ENCODE data around the gene TOX2. TPM values are rescaled to one million over a fixed set of nuclear protein-coding genes. Genes with fewer than 3 reads are reported as not detected.

TOX2 gene
- total RNA-seq, 2 experiments from 2014 or later = 1.8 to 1.9 TPM

DNA sequence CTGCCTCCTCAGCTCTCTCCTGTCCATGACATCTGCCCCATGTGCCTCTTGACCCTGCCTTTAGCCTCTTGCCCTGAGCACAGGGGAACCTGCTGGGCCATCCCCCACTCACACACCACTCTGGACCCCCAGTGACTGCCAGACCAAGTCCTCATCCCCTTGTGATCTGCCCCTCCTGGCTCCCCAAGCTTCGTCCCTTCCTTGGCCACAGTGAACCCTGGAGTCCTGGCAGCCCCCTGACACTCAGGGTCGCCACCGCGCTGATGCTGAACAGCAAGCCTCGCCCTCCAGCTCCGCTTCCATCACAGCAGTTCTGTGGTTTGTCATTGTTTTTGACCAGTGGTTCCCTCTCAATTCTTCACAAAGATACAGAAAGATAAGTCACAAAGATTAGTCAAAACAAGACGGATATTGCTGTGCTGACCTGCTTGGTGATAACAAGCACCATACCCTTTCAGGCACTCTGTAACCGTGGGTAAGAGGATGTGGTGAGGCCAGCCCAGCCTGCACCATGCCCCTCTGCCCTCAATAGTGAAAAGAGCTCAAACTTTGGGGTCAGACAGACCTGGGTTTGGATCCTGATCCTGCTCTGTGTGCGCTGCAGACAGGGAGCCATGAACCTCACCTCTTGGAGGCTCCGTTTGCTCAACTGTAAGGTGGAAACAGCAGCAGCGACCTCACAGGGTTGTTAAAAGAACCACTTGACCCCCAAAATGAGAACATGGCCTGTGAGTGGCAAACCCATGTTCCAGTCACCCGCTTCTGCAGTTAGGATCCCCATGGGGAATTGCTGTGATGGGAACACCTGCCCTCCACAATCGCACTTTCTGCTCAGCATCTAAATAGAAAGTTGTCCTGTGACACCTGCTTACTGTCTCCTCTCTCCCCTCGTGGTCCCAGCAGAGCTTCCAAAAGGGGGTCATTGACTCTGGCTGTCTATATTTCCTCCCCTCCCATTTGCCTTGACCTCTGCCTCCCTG is 114.5 kb downstream of the TOX2 start:
- Mint-ChIP-seq H3K9me3 (ENCODE audit: low read depth) (no peaks in the 10 kb centered on the region), H3K4me1 (peaks cover 58% of the 10 kb centered on the region), H3K36me3 (peaks cover 9% of the 10 kb centered on the region), H3K27me3 (peaks cover 89% of the 10 kb centered on the region), H3K27ac (peak overlapping the region; percentile 85), H3K4me3 (peak overlapping the region; percentile 38)
- peak; percentile 88 for DNase-seq
- CTCF ChIA-PET = interaction anchor here (0.5 to 2.1 kb wide), 8 partner anchors 17 to 279 kb away, joined by 3 to 8 read pairs (median 4); no protein-coding TSS in a partner anchor
- peak; percentile 89 for ATAC-seq

DNA sequence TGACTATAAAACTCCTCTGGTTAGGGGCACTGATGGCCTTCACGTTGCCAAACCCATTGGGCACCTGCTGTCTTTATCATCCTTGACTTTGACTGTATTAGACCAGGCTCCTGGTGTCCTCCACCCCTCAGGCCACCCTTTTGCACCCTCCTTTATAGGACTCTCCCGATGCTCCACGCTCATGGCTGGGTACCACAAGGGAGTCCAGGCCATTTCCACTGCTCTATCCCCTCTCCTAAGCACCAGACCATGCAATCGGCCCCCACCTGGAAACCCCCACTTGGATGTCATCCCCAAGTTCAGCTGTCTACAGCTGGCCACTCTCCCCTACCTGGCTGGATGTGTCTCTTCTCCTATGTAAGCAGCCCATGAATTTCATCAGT is 115.2 kb downstream of the TOX2 start:
- H3K4me3 Mint-ChIP-seq = peak overlapping the region; percentile 3
- peaks cover 10% of the 10 kb centered on the region for H3K36me3 Mint-ChIP-seq
- H3K27me3 Mint-ChIP-seq = peaks cover 91% of the 10 kb centered on the region
- H3K27ac Mint-ChIP-seq = peak overlapping the region; percentile 85
- ATAC-seq (no peak), DNase-seq (peak; percentile 36)
- CTCF ChIA-PET = interaction anchor here (0.8 to 2.1 kb wide), 6 partner anchors 10 to 280 kb away, joined by 3 to 8 read pairs (median 5); no protein-coding TSS in a partner anchor
- peaks cover 63% of the 10 kb centered on the region for H3K4me1 Mint-ChIP-seq
- no peaks in the 10 kb centered on the region for H3K9me3 Mint-ChIP-seq (ENCODE audit: low read depth)

- Mint-ChIP-seq H3K4me3 (no peak overlapping the region), H3K27ac (no peak overlapping the region), H3K4me1 (peaks cover 69% of the 10 kb centered on the region), H3K36me3 (peaks cover 10% of the 10 kb centered on the region), H3K27me3 (peaks cover 92% of the 10 kb centered on the region), H3K9me3 (ENCODE audit: low read depth) (no peaks in the 10 kb centered on the region)
- DNase-seq (no peak), ATAC-seq (no peak)
- CTCF ChIA-PET = interaction anchor here (0.5 to 2.1 kb wide), 4 partner anchors 10 to 332 kb away, joined by 3 to 6 read pairs (median 5); no protein-coding TSS in a partner anchor
Observed at GRCh38 chr20:44030394-44030793, 115.7 kb downstream of the TOX2 start.

DNA sequence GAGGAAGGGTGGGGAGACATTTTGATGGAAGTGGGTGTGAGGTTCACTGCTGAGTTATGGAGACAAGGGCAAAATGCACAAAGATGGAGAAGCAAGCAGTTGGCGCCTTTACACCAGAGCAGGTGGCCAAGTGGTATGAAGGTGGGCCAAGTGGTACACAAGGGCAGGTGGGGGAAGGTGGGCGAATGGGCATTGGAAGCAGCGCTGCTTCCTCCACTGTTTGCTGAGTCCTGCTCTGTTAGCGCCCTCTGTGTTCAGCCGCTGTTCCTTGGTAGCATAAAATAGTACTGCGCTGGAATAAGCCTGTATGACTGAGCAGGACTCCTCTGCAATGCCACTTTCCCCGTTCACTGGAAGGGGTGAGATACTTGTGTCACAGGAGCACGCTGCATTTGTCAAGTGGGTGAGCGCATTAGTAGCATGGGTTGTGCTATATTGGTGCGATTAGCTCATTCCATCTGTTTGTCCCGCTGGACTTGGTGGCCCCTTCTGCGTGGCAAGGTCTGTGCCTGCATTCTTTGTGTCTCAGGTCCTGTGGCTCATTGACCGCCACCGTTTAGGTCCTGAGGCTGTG is 116.4 kb downstream of the TOX2 start:
- Mint-ChIP-seq H3K27ac (no peak overlapping the region), H3K36me3 (peaks cover 10% of the 10 kb centered on the region), H3K9me3 (ENCODE audit: low read depth) (no peaks in the 10 kb centered on the region), H3K4me3 (no peak overlapping the region), H3K27me3 (peaks cover 92% of the 10 kb centered on the region), H3K4me1 (peaks cover 70% of the 10 kb centered on the region)
- DNase-seq = no peak
- CTCF ChIA-PET = interaction anchor here (0.5 to 1.3 kb wide), 2 partner anchors 191 to 333 kb away, joined by 4 to 6 read pairs; no protein-coding TSS in a partner anchor
- ATAC-seq = no peak

- H3K36me3 Mint-ChIP-seq = peaks cover 10% of the 10 kb centered on the region
- ATAC-seq = no peak
- no peak overlapping the region for H3K27ac Mint-ChIP-seq
- DNase-seq = peak; percentile 34
- H3K4me1 Mint-ChIP-seq = peaks cover 70% of the 10 kb centered on the region
- CTCF ChIA-PET = no interaction called here
- H3K27me3 Mint-ChIP-seq = peaks cover 93% of the 10 kb centered on the region
- no peaks in the 10 kb centered on the region for H3K9me3 Mint-ChIP-seq (ENCODE audit: low read depth)
- no peak overlapping the region for H3K4me3 Mint-ChIP-seq
Observed at GRCh38 chr20:44031781-44032582, 117.3 kb downstream of the TOX2 start.

DNA sequence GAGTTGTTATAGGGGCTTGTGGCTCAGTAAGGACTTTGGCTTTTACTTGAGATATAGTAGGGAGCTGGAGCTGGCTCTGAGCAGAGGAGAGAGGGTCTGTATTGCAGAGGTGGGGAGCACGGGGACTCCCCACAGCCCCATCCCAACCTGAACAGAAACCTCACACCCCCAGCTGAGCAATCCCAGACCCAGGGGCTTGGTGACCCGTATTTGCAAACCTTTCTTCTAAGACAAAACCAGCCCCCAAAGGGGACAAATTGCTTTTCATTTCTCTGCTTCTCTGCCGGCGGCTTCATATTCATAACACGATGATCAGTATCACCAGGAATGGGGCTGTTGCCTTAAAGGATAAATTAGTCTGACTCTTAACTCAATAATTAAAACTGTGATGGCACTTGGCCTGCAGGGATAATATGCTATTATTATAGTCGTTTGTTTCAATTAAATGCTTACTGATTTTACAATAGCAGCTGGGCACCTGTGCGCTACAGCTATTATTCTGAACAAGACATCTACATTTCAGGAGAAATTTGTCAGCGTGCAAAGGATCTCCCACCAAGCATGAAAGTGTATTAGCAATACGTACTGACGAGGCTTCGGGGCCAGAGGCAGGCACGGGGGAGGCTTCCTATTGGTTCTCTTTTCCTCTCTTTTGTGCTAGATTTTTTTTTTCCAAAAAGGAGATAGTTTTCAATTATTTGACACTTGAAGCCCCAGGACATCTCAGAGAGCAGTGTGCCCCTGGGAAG is 118.1 kb downstream of the TOX2 start:
- peak; percentile 33 for DNase-seq
- Mint-ChIP-seq H3K36me3 (peaks cover 10% of the 10 kb centered on the region), H3K27me3 (peaks cover 93% of the 10 kb centered on the region), H3K27ac (no peak overlapping the region), H3K4me3 (no peak overlapping the region), H3K4me1 (peaks cover 66% of the 10 kb centered on the region), H3K9me3 (ENCODE audit: low read depth) (no peaks in the 10 kb centered on the region)
- CTCF ChIA-PET = no interaction called here
- no peak for ATAC-seq

- Mint-ChIP-seq H3K4me1 (peaks cover 60% of the 10 kb centered on the region), H3K36me3 (peaks cover 10% of the 10 kb centered on the region), H3K9me3 (ENCODE audit: low read depth) (no peaks in the 10 kb centered on the region), H3K27me3 (peaks cover 91% of the 10 kb centered on the region), H3K4me3 (no peak overlapping the region), H3K27ac (no peak overlapping the region)
- ATAC-seq (peak; percentile 6), DNase-seq (peak; percentile 55)
- CTCF ChIA-PET = no interaction called here
Observed at GRCh38 chr20:44033344-44033743, 118.7 kb downstream of the TOX2 start.

GRCh38 chr20:44033873-44034272 is 119.2 kb downstream of the TOX2 start:
- Mint-ChIP-seq H3K4me1 (peaks cover 55% of the 10 kb centered on the region), H3K4me3 (no peak overlapping the region), H3K27me3 (peaks cover 91% of the 10 kb centered on the region), H3K9me3 (ENCODE audit: low read depth) (no peaks in the 10 kb centered on the region), H3K27ac (no peak overlapping the region), H3K36me3 (peaks cover 10% of the 10 kb centered on the region)
- CTCF ChIA-PET = no interaction called here
- no peak for ATAC-seq
- peak; percentile 37 for DNase-seq

DNA sequence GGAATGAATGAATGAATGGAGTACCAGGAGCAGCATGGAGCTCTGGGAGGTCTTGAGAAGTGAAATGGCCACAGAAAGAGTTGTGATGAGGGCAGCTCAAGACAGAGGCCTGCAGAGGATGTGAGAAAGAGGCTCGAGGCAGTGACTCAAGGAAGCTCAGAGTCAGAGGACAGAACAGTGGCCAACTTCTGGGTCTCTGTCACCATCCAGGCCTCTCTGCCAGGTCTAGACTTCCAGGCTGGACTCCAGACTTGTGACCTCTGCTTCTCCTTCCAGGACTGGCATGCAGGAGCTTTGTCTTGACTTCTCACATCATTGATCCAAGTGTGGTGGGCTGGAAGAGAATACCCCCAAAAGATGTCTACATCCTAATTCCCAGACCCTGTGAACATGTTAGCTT is 119.8 kb downstream of the TOX2 start:
- peaks cover 49% of the 10 kb centered on the region for H3K4me1 Mint-ChIP-seq

DNA sequence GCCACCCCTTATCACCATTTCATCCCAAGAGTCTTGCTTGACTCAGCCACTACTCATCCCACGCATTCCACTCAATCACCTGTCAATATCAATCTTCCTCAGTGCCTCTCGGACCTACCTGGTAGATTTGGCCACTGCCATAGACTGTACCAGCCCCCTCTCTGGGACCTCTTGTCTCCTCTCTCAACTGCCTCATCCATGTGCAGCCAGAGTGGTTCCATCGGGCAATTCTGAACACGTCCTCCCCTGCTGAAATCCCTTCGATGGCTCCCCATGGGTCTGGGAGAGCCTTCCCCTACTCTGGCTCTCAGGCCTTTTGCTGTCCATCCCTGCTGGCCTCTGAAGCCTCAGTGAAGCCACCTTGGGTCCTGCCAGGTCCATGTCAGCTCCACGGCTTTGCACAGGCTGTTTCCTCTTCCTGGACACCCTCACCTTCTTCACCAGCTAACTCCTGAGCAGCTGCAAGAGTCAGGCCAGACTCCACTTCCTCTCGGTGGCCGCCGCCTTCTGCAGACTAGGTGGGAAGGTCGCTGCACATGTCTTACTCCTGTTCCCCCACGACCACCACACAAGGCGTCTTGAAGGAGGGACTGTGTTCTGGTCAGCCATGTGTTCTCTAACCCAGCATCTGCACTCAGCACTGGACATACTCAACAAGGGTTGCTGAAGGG is 120.4 kb downstream of the TOX2 start:
- H3K4me3 Mint-ChIP-seq = no peak overlapping the region
- CTCF ChIA-PET = no interaction called here
- peaks cover 43% of the 10 kb centered on the region for H3K4me1 Mint-ChIP-seq
- peaks cover 93% of the 10 kb centered on the region for H3K27me3 Mint-ChIP-seq
- H3K27ac Mint-ChIP-seq = no peak overlapping the region
- H3K36me3 Mint-ChIP-seq = peaks cover 10% of the 10 kb centered on the region
- H3K9me3 Mint-ChIP-seq (ENCODE audit: low read depth) = no peaks in the 10 kb centered on the region
- ATAC-seq (no peak), DNase-seq (peak; percentile 38)

More for the DNA sequence above, 119.8 kb downstream of the TOX2 start:
- no peak for ATAC-seq
- CTCF ChIA-PET = no interaction called here
- Mint-ChIP-seq H3K4me3 (no peak overlapping the region), H3K9me3 (ENCODE audit: low read depth) (no peaks in the 10 kb centered on the region), H3K27ac (no peak overlapping the region), H3K27me3 (peaks cover 95% of the 10 kb centered on the region), H3K36me3 (peaks cover 10% of the 10 kb centered on the region)
- peak; percentile 23 for DNase-seq

GRCh38 chr20:44035924-44036323 is 121.3 kb downstream of the TOX2 start:
- peak; percentile 38 for DNase-seq
- Mint-ChIP-seq H3K27me3 (peaks cover 93% of the 10 kb centered on the region), H3K4me3 (no peak overlapping the region), H3K27ac (no peak overlapping the region), H3K4me1 (peaks cover 35% of the 10 kb centered on the region), H3K36me3 (peaks cover 5% of the 10 kb centered on the region), H3K9me3 (ENCODE audit: low read depth) (no peaks in the 10 kb centered on the region)
- ATAC-seq = no peak
- CTCF ChIA-PET = no interaction called here

- DNase-seq (no peak), ATAC-seq (no peak)
- H3K36me3 Mint-ChIP-seq = peaks cover 4% of the 10 kb centered on the region
- peaks cover 35% of the 10 kb centered on the region for H3K4me1 Mint-ChIP-seq
- H3K27me3 Mint-ChIP-seq = peaks cover 95% of the 10 kb centered on the region
- H3K9me3 Mint-ChIP-seq (ENCODE audit: low read depth) = no peaks in the 10 kb centered on the region
- H3K27ac Mint-ChIP-seq = no peak overlapping the region
- H3K4me3 Mint-ChIP-seq = no peak overlapping the region
- CTCF ChIA-PET = no interaction called here
Observed at GRCh38 chr20:44036441-44036840, 121.8 kb downstream of the TOX2 start.
